Kidney (tissue), 14 donors: ENCODE measurements around the gene C1QTNF3. TPM values are rescaled to one million over a fixed set of nuclear protein-coding genes. Genes with fewer than 3 reads are reported as not detected.
"Not testable (repeated sequence)": the region's sequence is repeated elsewhere in the genome, so short reads cannot be mapped to it uniquely, and the experiment has no call there.

Source experiments
- DNase-seq, 5 donors: peaks; one replicate each; pipeline ENCODE4 v3.0.0-alpha.2; 2013 to 2020
- FAIRE-seq: peaks from 2 replicates; lab custom pipeline; 2012; peaks lifted over from hg19 to GRCh38; lab: Jason Lieb, UNC
- H3K27ac ChIP-seq, 2 donors: one replicate each; pipeline ENCODE4 v1.7.0; 2013; ENCODE audit warnings: low read depth in 2 of 2, low read length in 2 of 2, inconsistent platforms in 1 of 2
- H3K27me3 ChIP-seq: one replicate; pipeline ENCODE4 v1.7.1; 2013; ENCODE audit warnings: low read length, inconsistent platforms; ENCODE audit not compliant: control insufficient read depth, insufficient read depth
- H3K36me3 ChIP-seq, 3 donors: one replicate each; pipeline versions ENCODE4 v1.7.0 to v1.7.1; 2013; ENCODE audit warnings: low read length in 3 of 3, control low read depth in 1 of 3, inconsistent platforms in 1 of 3; ENCODE audit not compliant: insufficient read depth in 3 of 3, control insufficient read depth in 2 of 3
- H3K4me1 ChIP-seq, 3 donors: one replicate each; pipeline versions ENCODE4 v1.7.0 to v1.7.1; 2013; ENCODE audit warnings: low read length in 3 of 3, inconsistent platforms in 1 of 3, low read depth in 1 of 3; ENCODE audit not compliant: control insufficient read depth in 2 of 3, insufficient read depth in 2 of 3
- H3K4me3 ChIP-seq, 3 donors: one replicate each; pipeline versions ENCODE4 v1.7.0 to v1.8.1; 2013; ENCODE audit warnings: low read length in 3 of 3, control low read depth in 1 of 3, inconsistent platforms in 1 of 3
- H3K9ac ChIP-seq, 3 donors: one replicate each; pipeline versions ENCODE4 v1.7.0 to v1.7.1; 2013; ENCODE audit warnings: low read length in 3 of 3, control low read depth in 1 of 3, inconsistent platforms in 1 of 3
- H3K9me3 ChIP-seq, 3 donors: one replicate each; pipeline versions ENCODE4 v1.7.0 to v1.7.1; 2013; ENCODE audit warnings: low read length in 3 of 3, control low read depth in 1 of 3, inconsistent platforms in 1 of 3; ENCODE audit not compliant: control insufficient read depth in 2 of 3, insufficient read depth in 1 of 3
- CTCF ChIP-seq: IDR thresholded peaks from 3 replicates; pipeline ENCODE4 v1.5.1; 2012; ENCODE audit warnings: mild to moderate bottlenecking, moderate library complexity, borderline replicate concordance; ENCODE audit not compliant: insufficient read depth; ENCODE audit errors: extremely low read depth
- intact Hi-C: fragments of 100-400 bp; cut with DNase I; formaldehyde crosslinking; loops from one replicate; pipeline ENCODE4 v1.11.1; 2022
- polyA plus RNA-seq: library from polyadenylated mRNA; stranded (reverse); fragments of 350-450 nt; fragmentation: Illumina TruSeq; extraction: RNeasy Lipid Tissue Mini Kit (QIAGEN cat#74804); gene quantifications from one replicate; pipeline ENCODE4 v1.2.3, GENCODE V29; 2014; ENCODE audit warnings: low read depth, low replicate concordance; ENCODE audit not compliant: insufficient read depth
- total RNA-seq: library from RNA; stranded (reverse); fragmentation: NEBNext Ultra II Directional; extraction: Animal tissue kit (Norgen Biotek cat#: 25700); gene quantifications from one replicate; pipeline ENCODE4 v1.2.1, GENCODE V29; 2021
- donor health status: control.
- donor health status: control.
- donor health status: control.
- donor health status: control.
- donor health status: control.
- donor health status: DM: yes; HTN: yes; CAD: no.
- donor health status: Normal renal cell carcinoma (clear cell type).

The C1QTNF3 gene
- total and polyA plus RNA-seq, 2 donors from 2014 or later = 6.3 to 38.4 TPM

GRCh38 chr5:34034534-34035327 is 8.3 kb downstream of the C1QTNF3 start:
- Histone ChIP-seq H3K27ac (peak overlapping the region; percentile 78 to 79), H3K9me3 (no peaks in the 10 kb centered on the region), H3K27me3 (no peaks in the 10 kb centered on the region), H3K36me3 (peaks cover 0 to 6% (median 2%) of the 10 kb centered on the region in 3 donors), H3K4me3 (peak overlapping the region; percentile 8 to 81 (median 71)), H3K4me1 (peaks cover 0 to 9% (median 0%) of the 10 kb centered on the region in 3 donors), H3K9ac (peak overlapping the region in 1 of 3 donors; percentile 57)
- peak in 1 of 5 donors; percentile 24 for DNase-seq
- intact Hi-C loops = no loop called here
- peak; percentile 32 for FAIRE-seq
- no peak for TF ChIP-seq CTCF

GRCh38 chr5:34031966-34032365 is 11.0 kb downstream of the C1QTNF3 start:
- Histone ChIP-seq H3K9ac (no peak overlapping the region), H3K36me3 (peaks cover 0 to 6% (median 2%) of the 10 kb centered on the region in 3 donors), H3K4me3 (no peak overlapping the region), H3K27ac (no peak overlapping the region), H3K4me1 (peaks cover 0 to 9% (median 0%) of the 10 kb centered on the region in 3 donors), H3K27me3 (no peaks in the 10 kb centered on the region), H3K9me3 (no peaks in the 10 kb centered on the region)
- DNase-seq = no peak
- intact Hi-C loops = no loop called here
- TF ChIP-seq CTCF = no peak
- no peak for FAIRE-seq

- Histone ChIP-seq H3K4me3 (no peak overlapping the region), H3K9me3 (no peaks in the 10 kb centered on the region), H3K9ac (no peak overlapping the region), H3K36me3 (peaks cover 0 to 6% (median 2%) of the 10 kb centered on the region in 3 donors), H3K27ac (no peak overlapping the region), H3K27me3 (no peaks in the 10 kb centered on the region), H3K4me1 (peaks cover 0 to 9% (median under 1%) of the 10 kb centered on the region in 3 donors)
- no peak for DNase-seq
- no peak for FAIRE-seq
- intact Hi-C loops = no loop called here
- no peak for TF ChIP-seq CTCF
These were observed 11.9 kb downstream of the C1QTNF3 start for GRCh38 chr5:34031117-34031516.

GRCh38 chr5:34030585-34030984 is 12.4 kb downstream of the C1QTNF3 start:
- H3K4me1 ChIP-seq, H3K9me3 ChIP-seq, H3K4me3 ChIP-seq, H3K27me3 ChIP-seq, intact Hi-C loops, H3K9ac ChIP-seq, H3K36me3 ChIP-seq, DNase-seq, FAIRE-seq: not testable (repeated sequence)
- H3K27ac ChIP-seq = peak overlapping the region; percentile 32 to 37
